ENCODE data around the gene BRINP3.

The BRINP3 gene

GRCh38 chr1:190455631-190456030, 22.0 kb downstream of the BRINP3 start:
- TF ChIP-seq CTCF (IDR thresholded peaks at IDR 0.05; ENCODE audit: borderline replicate concordance, insufficient read depth, low read depth, low read length), result no peak
- H3K4me3 ChIP-seq (ENCODE audit: low read depth, low read length), result no peak overlapping the region

- H3K4me3 ChIP-seq (ENCODE audit: low read depth, low read length), result no peak overlapping the region
- TF ChIP-seq CTCF (IDR thresholded peaks at IDR 0.05; ENCODE audit: borderline replicate concordance, insufficient read depth, low read depth, low read length), result no peak
These were observed 24.1 kb downstream of the BRINP3 start for GRCh38 chr1:190453550-190453949.

GRCh38 chr1:190452272-190452848, 25.3 kb downstream of the BRINP3 start:
- no peak overlapping the region for H3K4me3 ChIP-seq (ENCODE audit: low read depth, low read length)
- TF ChIP-seq CTCF (IDR thresholded peaks at IDR 0.05; ENCODE audit: borderline replicate concordance, insufficient read depth, low read depth, low read length), result no peak

- TF ChIP-seq CTCF (IDR thresholded peaks at IDR 0.05; ENCODE audit: borderline replicate concordance, insufficient read depth, low read depth, low read length), result no peak
- H3K4me3 ChIP-seq (ENCODE audit: low read depth, low read length), result no peak overlapping the region
These were observed 33.2 kb downstream of the BRINP3 start for GRCh38 chr1:190444464-190444863.

GRCh38 chr1:190439447-190439846, 38.2 kb downstream of the BRINP3 start:
- no peak for TF ChIP-seq CTCF (IDR thresholded peaks at IDR 0.05; ENCODE audit: borderline replicate concordance, insufficient read depth, low read depth, low read length)
- no peak overlapping the region for H3K4me3 ChIP-seq (ENCODE audit: low read depth, low read length)

- no peak overlapping the region for H3K4me3 ChIP-seq (ENCODE audit: low read depth, low read length)
- TF ChIP-seq CTCF (IDR thresholded peaks at IDR 0.05; ENCODE audit: borderline replicate concordance, insufficient read depth, low read depth, low read length), result no peak
These were observed 41.0 kb downstream of the BRINP3 start for GRCh38 chr1:190436615-190437014.

GRCh38 chr1:190429932-190430331, 47.7 kb downstream of the BRINP3 start:
- no peak for TF ChIP-seq CTCF (IDR thresholded peaks at IDR 0.05; ENCODE audit: borderline replicate concordance, insufficient read depth, low read depth, low read length)
- H3K4me3 ChIP-seq (ENCODE audit: low read depth, low read length), result no peak overlapping the region
